Parathyroid adenoma (tissue), 2 donors: ENCODE measurements around the gene CDKL5.

Experiments used
- H2AFZ ChIP-seq: fragments of 300-600 bp; sonication (generic); one replicate; pipeline ENCODE4 v1.7.0; 2017; ENCODE audit warnings: antibody characterized with exemption, mild to moderate bottlenecking
- H3K27ac ChIP-seq: fragments of 300-600 bp; sonication (generic); one replicate; pipeline ENCODE4 v1.7.0; 2017
- H3K27me3 ChIP-seq: fragments of 300-600 bp; sonication (generic); one replicate; pipeline ENCODE4 v1.7.0; 2017; ENCODE audit warnings: low read length; ENCODE audit not compliant: control insufficient read depth, insufficient read depth
- H3K36me3 ChIP-seq: fragments of 300-600 bp; sonication (generic); one replicate; pipeline ENCODE4 v1.7.0; 2017; ENCODE audit warnings: low read length; ENCODE audit not compliant: control insufficient read depth, insufficient read depth
- H3K4me1 ChIP-seq: fragments of 300-600 bp; sonication (generic); one replicate; pipeline ENCODE4 v1.7.0; 2017; ENCODE audit warnings: control low read depth
- H3K4me2 ChIP-seq: fragments of 300-600 bp; sonication (generic); one replicate; pipeline ENCODE4 v1.7.0; 2017; ENCODE audit warnings: low read length
- H3K4me3 ChIP-seq: fragments of 300-600 bp; sonication (generic); one replicate; pipeline ENCODE4 v1.7.0; 2017; ENCODE audit warnings: low read depth, low read length
- H3K79me2 ChIP-seq: fragments of 300-600 bp; sonication (generic); one replicate; pipeline ENCODE4 v1.7.0; 2017; ENCODE audit warnings: control low read depth
- H3K9ac ChIP-seq: fragments of 300-600 bp; sonication (generic); one replicate; pipeline ENCODE4 v1.7.0; 2017; ENCODE audit warnings: mild to moderate bottlenecking
- H3K9me3 ChIP-seq: fragments of 300-600 bp; sonication (generic); one replicate; pipeline ENCODE4 v1.7.0; 2017; ENCODE audit warnings: low read length; ENCODE audit not compliant: control insufficient read depth
- TF ChIP-seq, protein P1 (sequence below): fragments of 300-600 bp; sonication (generic); IDR thresholded peaks from one replicate; pipeline ENCODE4 v1.7.0; 2017; ENCODE audit warnings: antibody characterized with exemption, mild to moderate bottlenecking
- donor health status: primary hyperparathyroidism.

Gene CDKL5

GRCh38 chrX:18698737-18699650, 273.6 kb downstream of the CDKL5 start:
- TF ChIP-seq, protein P1, sequence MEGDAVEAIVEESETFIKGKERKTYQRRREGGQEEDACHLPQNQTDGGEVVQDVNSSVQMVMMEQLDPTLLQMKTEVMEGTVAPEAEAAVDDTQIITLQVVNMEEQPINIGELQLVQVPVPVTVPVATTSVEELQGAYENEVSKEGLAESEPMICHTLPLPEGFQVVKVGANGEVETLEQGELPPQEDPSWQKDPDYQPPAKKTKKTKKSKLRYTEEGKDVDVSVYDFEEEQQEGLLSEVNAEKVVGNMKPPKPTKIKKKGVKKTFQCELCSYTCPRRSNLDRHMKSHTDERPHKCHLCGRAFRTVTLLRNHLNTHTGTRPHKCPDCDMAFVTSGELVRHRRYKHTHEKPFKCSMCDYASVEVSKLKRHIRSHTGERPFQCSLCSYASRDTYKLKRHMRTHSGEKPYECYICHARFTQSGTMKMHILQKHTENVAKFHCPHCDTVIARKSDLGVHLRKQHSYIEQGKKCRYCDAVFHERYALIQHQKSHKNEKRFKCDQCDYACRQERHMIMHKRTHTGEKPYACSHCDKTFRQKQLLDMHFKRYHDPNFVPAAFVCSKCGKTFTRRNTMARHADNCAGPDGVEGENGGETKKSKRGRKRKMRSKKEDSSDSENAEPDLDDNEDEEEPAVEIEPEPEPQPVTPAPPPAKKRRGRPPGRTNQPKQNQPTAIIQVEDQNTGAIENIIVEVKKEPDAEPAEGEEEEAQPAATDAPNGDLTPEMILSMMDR: no peak
- Histone ChIP-seq H3K27ac (no peak overlapping the region), H2AFZ (no peak overlapping the region), H3K36me3 (no peaks in the 10 kb centered on the region), H3K79me2 (no peaks in the 10 kb centered on the region), H3K9ac (no peak overlapping the region), H3K4me2 (no peak overlapping the region), H3K27me3 (no peaks in the 10 kb centered on the region), H3K9me3 (no peaks in the 10 kb centered on the region), H3K4me1 (no peaks in the 10 kb centered on the region), H3K4me3 (no peak overlapping the region)

GRCh38 chrX:18701621-18702361, 276.4 kb downstream of the CDKL5 start:
- no peak overlapping the region for H2AFZ ChIP-seq
- H3K36me3 ChIP-seq: no peaks in the 10 kb centered on the region
- no peak overlapping the region for H3K4me2 ChIP-seq
- H3K4me3 ChIP-seq: no peak overlapping the region
- no peak overlapping the region for H3K9ac ChIP-seq
- H3K4me1 ChIP-seq: no peaks in the 10 kb centered on the region
- H3K27ac ChIP-seq: peak overlapping the region; percentile 32
- no peaks in the 10 kb centered on the region for H3K27me3 ChIP-seq
- TF ChIP-seq, protein P1: no peak
- no peaks in the 10 kb centered on the region for H3K79me2 ChIP-seq
- no peaks in the 10 kb centered on the region for H3K9me3 ChIP-seq

DNA sequence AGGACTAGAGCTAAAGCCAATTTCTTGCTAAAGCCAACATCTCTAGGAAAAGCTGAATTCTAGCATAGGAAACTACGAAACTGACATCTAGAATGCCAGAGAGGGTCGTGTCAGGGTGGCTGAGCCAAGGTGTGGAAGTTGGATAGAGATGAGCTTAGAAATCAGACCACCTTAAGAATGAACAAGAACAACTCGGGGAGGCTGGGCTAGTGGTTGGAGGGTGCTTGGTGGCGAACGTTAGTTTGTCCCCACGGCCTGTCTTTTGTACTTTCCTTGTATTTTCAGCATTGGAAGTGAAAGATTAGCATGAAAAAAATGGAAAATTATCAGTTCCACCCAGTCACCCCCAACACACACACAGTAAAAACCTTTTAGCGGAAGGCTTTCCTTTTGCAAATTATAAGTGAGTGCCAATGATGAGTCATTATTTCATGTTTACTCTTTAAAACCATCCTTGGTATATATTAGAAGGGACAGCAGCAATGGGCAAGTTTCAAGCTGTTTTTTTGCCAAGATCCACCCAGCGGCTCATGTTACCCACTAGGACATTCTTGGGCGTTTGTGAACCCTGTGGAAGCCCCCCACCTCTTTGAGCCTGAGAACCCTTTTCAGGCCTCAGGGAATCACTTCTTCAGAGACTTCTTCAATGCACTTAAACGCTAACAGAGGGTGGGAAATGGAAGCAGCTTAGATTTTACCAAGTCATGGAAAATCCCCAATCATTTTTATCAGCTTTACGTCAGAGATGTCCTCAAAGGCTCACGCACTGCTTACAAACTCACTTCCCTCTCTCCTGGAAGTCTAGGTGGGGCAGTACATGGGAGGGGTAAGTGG, 277.2 kb downstream of the CDKL5 start:
- H3K4me1 ChIP-seq: no peaks in the 10 kb centered on the region
- H3K27ac ChIP-seq: peak overlapping the region; percentile 32
- no peak overlapping the region for H3K9ac ChIP-seq
- H3K4me3 ChIP-seq: no peak overlapping the region
- H3K4me2 ChIP-seq: no peak overlapping the region
- no peaks in the 10 kb centered on the region for H3K27me3 ChIP-seq
- no peaks in the 10 kb centered on the region for H3K9me3 ChIP-seq
- TF ChIP-seq, protein P1: no peak
- no peaks in the 10 kb centered on the region for H3K36me3 ChIP-seq
- no peaks in the 10 kb centered on the region for H3K79me2 ChIP-seq
- H2AFZ ChIP-seq: no peak overlapping the region
